Keratinocyte (primary cell): ENCODE measurements around the gene B3GAT3.
A peak's percentile ranks its signal among the peaks of the same experiment; 100 is the strongest.

Experiments used
- EZH2 ChIP-seq: IDR thresholded peaks from one replicate; pipeline ENCODE4 v1.6.1; 2012; ENCODE audit warnings: inconsistent platforms, mild to moderate bottlenecking, low read length, moderate library complexity
- TF ChIP-seq, protein P1 (sequence below), 3 experiments: IDR thresholded peaks in 1 of 3; conservative IDR thresholded peaks in 1 of 3; optimal IDR thresholded peaks in 1 of 3; 2 replicates in 2 of 3; 3 replicates in 1 of 3; pipeline versions ENCODE3 to v1.5.1; 2011; ENCODE audit warnings: low read length in 3 of 3, mild to moderate bottlenecking in 3 of 3, moderate library complexity in 2 of 3, control low read depth in 1 of 3, inconsistent platforms in 1 of 3; ENCODE audit not compliant: insufficient read depth in 2 of 3; ENCODE audit errors: extremely low read depth in 1 of 3

GRCh38 chr11:62588966-62589637, 32.7 kb downstream of the B3GAT3 start:
- no peak for TF ChIP-seq EZH2
- TF ChIP-seq, protein P1, sequence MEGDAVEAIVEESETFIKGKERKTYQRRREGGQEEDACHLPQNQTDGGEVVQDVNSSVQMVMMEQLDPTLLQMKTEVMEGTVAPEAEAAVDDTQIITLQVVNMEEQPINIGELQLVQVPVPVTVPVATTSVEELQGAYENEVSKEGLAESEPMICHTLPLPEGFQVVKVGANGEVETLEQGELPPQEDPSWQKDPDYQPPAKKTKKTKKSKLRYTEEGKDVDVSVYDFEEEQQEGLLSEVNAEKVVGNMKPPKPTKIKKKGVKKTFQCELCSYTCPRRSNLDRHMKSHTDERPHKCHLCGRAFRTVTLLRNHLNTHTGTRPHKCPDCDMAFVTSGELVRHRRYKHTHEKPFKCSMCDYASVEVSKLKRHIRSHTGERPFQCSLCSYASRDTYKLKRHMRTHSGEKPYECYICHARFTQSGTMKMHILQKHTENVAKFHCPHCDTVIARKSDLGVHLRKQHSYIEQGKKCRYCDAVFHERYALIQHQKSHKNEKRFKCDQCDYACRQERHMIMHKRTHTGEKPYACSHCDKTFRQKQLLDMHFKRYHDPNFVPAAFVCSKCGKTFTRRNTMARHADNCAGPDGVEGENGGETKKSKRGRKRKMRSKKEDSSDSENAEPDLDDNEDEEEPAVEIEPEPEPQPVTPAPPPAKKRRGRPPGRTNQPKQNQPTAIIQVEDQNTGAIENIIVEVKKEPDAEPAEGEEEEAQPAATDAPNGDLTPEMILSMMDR (optimal IDR thresholded peaks at IDR 0.05 in 1 of 3, IDR thresholded peaks at IDR 0.05 in 1 of 3, conservative IDR thresholded peaks at IDR 0.05 in 1 of 3; ENCODE audit: extremely low read depth in 1 of 3, insufficient read depth in 2 of 3, low read length in 3 of 3) = peak in 2 of 3 experiments; percentile 24 to 25
